C4-2B (cell line): ENCODE results near the gene DSCAM.

Experiments
- H3K27ac ChIP-seq: fragments of 450-650 bp; 2 replicates; pipeline ENCODE4 v1.5.1; 2017
- ZFX ChIP-seq: fragments of 450-650 bp; IDR thresholded peaks from 2 replicates; pipeline ENCODE4 v1.6.1; 2017
- TF ChIP-seq, protein P1 (sequence below): fragments of 450-650 bp; conservative IDR thresholded peaks from 2 replicates; pipeline ENCODE4 v1.5.1; 2017; ENCODE audit warnings: mild to moderate bottlenecking

Gene DSCAM

DNA sequence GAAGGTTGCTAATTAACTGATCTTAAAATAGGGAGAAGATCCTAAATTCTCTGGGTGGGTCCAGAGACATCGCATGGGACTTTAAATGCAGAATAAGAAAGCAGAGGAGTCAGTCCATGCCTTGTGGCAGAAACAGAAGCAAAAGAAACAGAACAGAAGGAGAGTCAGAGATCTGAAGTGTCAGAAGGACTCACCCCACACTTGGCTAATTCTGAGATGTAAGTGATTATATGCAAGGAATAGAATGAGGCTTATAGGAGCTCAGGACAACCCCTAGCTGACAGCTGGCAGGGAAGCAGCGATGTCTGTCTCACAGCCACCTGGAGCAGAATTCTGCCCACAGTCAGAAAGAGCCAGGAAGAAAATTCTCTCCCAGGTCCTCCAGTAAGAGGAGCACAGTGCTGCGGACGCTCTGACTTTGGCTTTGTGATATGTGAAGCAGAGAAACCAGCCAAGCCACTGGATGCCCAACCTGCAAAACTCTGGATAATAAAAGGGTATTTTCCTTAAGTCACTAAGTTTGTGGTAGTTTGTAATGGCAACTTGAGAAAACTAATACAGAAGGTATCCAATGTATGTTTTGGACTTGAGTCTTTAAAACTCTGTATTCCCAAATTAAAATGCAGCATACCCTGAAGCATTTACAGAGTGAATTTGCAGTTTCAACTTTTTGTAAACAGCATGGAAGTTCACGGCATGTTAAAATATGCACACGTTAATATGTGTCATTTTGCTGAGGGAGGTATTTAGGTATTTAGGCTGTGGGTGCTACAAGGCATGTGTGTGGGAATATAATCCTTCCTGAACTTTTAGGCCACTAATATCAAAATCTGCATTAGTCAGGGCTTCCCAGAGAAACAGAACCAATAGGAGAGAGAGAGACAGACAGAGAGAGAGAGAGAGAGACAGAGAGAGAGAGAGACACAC lies 591.2 kb downstream of the DSCAM start:
- no peak overlapping the region for H3K27ac ChIP-seq
- TF ChIP-seq ZFX = no peak
- TF ChIP-seq, protein P1, sequence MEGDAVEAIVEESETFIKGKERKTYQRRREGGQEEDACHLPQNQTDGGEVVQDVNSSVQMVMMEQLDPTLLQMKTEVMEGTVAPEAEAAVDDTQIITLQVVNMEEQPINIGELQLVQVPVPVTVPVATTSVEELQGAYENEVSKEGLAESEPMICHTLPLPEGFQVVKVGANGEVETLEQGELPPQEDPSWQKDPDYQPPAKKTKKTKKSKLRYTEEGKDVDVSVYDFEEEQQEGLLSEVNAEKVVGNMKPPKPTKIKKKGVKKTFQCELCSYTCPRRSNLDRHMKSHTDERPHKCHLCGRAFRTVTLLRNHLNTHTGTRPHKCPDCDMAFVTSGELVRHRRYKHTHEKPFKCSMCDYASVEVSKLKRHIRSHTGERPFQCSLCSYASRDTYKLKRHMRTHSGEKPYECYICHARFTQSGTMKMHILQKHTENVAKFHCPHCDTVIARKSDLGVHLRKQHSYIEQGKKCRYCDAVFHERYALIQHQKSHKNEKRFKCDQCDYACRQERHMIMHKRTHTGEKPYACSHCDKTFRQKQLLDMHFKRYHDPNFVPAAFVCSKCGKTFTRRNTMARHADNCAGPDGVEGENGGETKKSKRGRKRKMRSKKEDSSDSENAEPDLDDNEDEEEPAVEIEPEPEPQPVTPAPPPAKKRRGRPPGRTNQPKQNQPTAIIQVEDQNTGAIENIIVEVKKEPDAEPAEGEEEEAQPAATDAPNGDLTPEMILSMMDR = no peak

DNA sequence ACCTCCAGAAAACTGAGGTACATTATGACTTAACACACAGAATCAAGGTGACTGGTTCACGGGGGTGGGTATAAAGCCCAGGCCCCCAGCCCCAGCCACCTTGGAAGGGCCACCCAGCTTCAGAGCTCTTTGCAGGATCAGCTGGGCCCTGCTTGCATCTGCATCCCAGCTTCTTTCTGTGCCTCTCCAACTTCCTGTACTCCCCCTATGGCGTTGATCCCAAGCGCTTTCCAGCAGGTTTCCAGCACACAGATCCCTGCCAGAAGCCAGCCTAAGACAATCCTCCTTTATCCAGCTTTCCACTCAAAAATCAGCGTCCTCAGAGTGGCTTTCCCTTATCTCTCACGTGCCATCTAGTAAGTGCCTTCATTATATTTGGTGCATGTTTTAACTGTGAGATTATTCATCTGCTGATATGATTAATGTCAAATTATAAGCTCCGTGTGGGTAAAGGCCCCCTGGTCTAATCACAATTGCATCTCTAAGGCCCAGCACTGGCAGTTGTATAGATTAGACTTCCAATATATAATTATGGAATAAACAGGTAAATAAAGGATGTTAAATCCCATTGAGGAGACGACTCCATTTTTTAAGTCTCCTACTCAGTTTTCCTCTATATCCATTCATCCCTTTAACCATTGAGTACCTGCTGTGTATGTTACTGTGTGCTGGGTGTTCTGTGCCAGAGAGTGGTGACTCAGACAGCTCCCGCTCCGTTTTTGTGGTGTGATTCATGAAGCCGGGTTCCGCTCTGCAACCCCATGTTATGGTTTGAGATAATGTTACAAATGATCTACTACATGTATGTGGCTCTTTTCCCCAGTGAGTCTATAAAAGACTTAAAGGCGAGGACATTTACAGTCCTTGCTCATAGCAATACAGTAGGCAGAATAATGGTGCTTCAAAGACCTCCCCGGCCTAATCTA lies 592.2 kb downstream of the DSCAM start:
- H3K27ac ChIP-seq = no peak overlapping the region
- TF ChIP-seq, protein P1 = no peak
- TF ChIP-seq ZFX = no peak

- TF ChIP-seq, protein P1 = no peak
- no peak for TF ChIP-seq ZFX
- H3K27ac ChIP-seq = no peak overlapping the region
Measured at GRCh38 chr21:40253112-40253511, 593.8 kb downstream of the DSCAM start.

GRCh38 chr21:40250514-40251294 lies 596.3 kb downstream of the DSCAM start:
- TF ChIP-seq, protein P1 = no peak
- TF ChIP-seq ZFX = no peak

DNA sequence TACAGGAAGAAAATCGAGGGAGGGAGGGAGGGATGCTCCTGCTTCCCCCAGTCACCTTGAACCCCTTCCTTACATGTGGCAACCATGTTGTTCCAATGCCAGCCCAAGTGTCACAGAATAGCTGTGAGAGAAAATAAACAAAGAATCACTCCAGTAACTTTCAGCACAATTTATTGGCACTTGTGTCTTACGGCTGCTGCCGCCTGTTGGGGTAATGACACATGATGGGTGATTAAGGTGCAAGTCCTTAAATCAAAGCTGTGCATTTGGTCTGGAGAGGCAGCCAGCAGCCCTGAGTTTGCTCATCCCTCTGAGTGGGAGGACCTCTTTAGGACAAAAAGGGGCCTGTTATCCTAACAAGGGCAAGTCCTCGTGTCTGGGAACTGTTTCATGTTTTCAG lies 602.0 kb downstream of the DSCAM start:
- TF ChIP-seq, protein P1 = no peak
- no peak for TF ChIP-seq ZFX
- no peak overlapping the region for H3K27ac ChIP-seq

More at GRCh38 chr21:40250514-40251294, 596.3 kb downstream of the DSCAM start:
- no peak overlapping the region for H3K27ac ChIP-seq

DNA sequence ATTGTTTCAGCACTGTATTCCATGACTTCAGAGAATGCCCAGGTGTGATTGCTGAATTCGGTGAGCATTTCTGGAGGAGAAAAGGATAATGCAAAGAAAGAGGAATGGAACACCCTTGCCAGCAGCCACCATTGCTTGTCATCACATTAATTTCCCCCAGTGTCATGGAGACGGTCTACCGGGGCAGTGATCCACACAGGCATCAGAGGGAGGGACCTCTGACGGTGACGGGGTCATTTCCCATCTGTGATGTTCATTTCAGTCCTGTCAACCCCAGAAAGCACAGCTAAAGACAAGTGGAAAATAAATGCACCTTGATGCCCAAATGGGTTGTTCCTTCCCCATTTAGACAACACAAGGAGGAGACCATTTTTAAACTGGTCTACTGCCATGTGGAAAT lies 603.3 kb downstream of the DSCAM start:
- H3K27ac ChIP-seq = no peak overlapping the region
- TF ChIP-seq ZFX = no peak
- TF ChIP-seq, protein P1 = no peak
